SU-DHL-6 (cell line): Measurements from ENCODE around the gene VWC2.

ENCODE experiments used
- H2AFZ ChIP-seq: fragments of 200-600 bp; sonication (generic); 2 replicates; pipeline ENCODE4 v1.6.1; 2014; ENCODE audit warnings: low read depth, mild to moderate bottlenecking, moderate library complexity, mixed read lengths, antibody characterized with exemption, low read length; ENCODE audit not compliant: severe bottlenecking
- H3F3A ChIP-seq: fragments of 200-600 bp; shearing (Covaris generic); 2 replicates; pipeline ENCODE4 v1.6.0; 2016; ENCODE audit warnings: antibody characterized with exemption, mild to moderate bottlenecking; ENCODE audit not compliant: insufficient read depth
- H3K27ac ChIP-seq: fragments of 200-600 bp; sonication (generic); 2 replicates; pipeline ENCODE4 v1.5.1; 2016; ENCODE audit warnings: low read depth, mild to moderate bottlenecking, low read length, moderate library complexity, mixed read lengths
- H3K27me3 ChIP-seq: fragments of 200-600 bp; sonication (generic), shearing (Covaris generic); 2 replicates; pipeline ENCODE4 v1.6.0; 2014; ENCODE audit warnings: mild to moderate bottlenecking, low read length
- H3K36me3 ChIP-seq: fragments of 200-600 bp; sonication (generic); 2 replicates; pipeline ENCODE4 v1.6.1; 2014; ENCODE audit warnings: mild to moderate bottlenecking, low read length, mixed read lengths
- H3K4me2 ChIP-seq: fragments of 300-600, 200-600 bp; shearing (Covaris generic), sonication (generic); 2 replicates; pipeline ENCODE4 v1.6.0; 2014; ENCODE audit warnings: low read length, low read depth, mild to moderate bottlenecking; ENCODE audit not compliant: poor library complexity, severe bottlenecking
- H3K4me3 ChIP-seq: fragments of 200-600 bp; sonication (generic); 2 replicates; pipeline ENCODE4 v1.5.1; 2014; ENCODE audit warnings: antibody characterized with exemption, low read length, mild to moderate bottlenecking, mixed read lengths; ENCODE audit not compliant: insufficient read depth, poor library complexity, severe bottlenecking
- H3K79me2 ChIP-seq: fragments of 200-600 bp; sonication (generic); 2 replicates; pipeline ENCODE4 v1.6.1; 2014; ENCODE audit warnings: mild to moderate bottlenecking, low read length, moderate library complexity; ENCODE audit not compliant: insufficient read depth
- H3K9ac ChIP-seq: fragments of 200-600 bp; sonication (generic); 2 replicates; pipeline ENCODE4 v1.7.0; 2014; ENCODE audit warnings: mild to moderate bottlenecking, low read length
- H3K9me2 ChIP-seq: fragments of 200-600 bp; sonication (generic); replicated peaks from 2 replicates; pipeline ENCODE4 v1.6.1; 2014; ENCODE audit warnings: low read length; ENCODE audit not compliant: insufficient read depth
- H3K9me3 ChIP-seq: fragments of 200-600 bp; sonication (generic); 2 replicates; pipeline ENCODE4 v1.6.1; 2014; ENCODE audit warnings: low read length, mixed read lengths; ENCODE audit not compliant: insufficient read depth
- H4K20me1 ChIP-seq: fragments of 200-600 bp; sonication (generic); 2 replicates; pipeline ENCODE4 v1.6.1; 2014; ENCODE audit warnings: low read depth, mild to moderate bottlenecking, antibody characterized with exemption, low read length, moderate library complexity, mixed read lengths
- CTCF ChIP-seq: fragments of 200-600 bp; sonication (generic); IDR thresholded peaks from one replicate; pipeline ENCODE4 v1.5.1; 2017; ENCODE audit warnings: antibody characterized with exemption, mild to moderate bottlenecking, low read length, moderate library complexity; ENCODE audit not compliant: insufficient read depth, poor library complexity, severe bottlenecking
- EZH2phosphoT487 ChIP-seq: fragments of 200-600 bp; sonication (generic), shearing (Covaris generic); conservative IDR thresholded peaks from 2 replicates; pipeline ENCODE4 v1.6.1; 2018; ENCODE audit warnings: mild to moderate bottlenecking, antibody characterized with exemption, low read length, moderate library complexity, mixed read lengths

VWC2 gene

GRCh38 chr7:49822856-49823255 is 49.4 kb downstream of the VWC2 start:
- no peaks in the 10 kb centered on the region for H3F3A ChIP-seq
- 0 out of 2 replicates have a peak, but pooled peaks cover 4% of the 10 kb centered on the region for H3K27me3 ChIP-seq
- no peak overlapping the region for H3K27ac ChIP-seq

GRCh38 chr7:49823566-49823965 is 50.1 kb downstream of the VWC2 start:
- H4K20me1 ChIP-seq = no peaks in the 10 kb centered on the region
- no peak overlapping the region for H2AFZ ChIP-seq
- H3K4me2 ChIP-seq = no peak overlapping the region
- no peaks in the 10 kb centered on the region for H3K9me3 ChIP-seq
- H3K4me3 ChIP-seq = no peak overlapping the region
- no peaks in the 10 kb centered on the region for H3K9me2 ChIP-seq
- H3K27ac ChIP-seq = no peak overlapping the region
- TF ChIP-seq CTCF = no peak
- no peak for TF ChIP-seq EZH2phosphoT487
- no peak overlapping the region for H3K9ac ChIP-seq
- H3F3A ChIP-seq = no peaks in the 10 kb centered on the region
- H3K79me2 ChIP-seq = no peaks in the 10 kb centered on the region
- H3K27me3 ChIP-seq = 0 out of 2 replicates have a peak, but pooled peaks cover 4% of the 10 kb centered on the region
- H3K36me3 ChIP-seq = no peaks in the 10 kb centered on the region

More at GRCh38 chr7:49822856-49823255, 49.4 kb downstream of the VWC2 start:
- Histone ChIP-seq H3K9me3 (no peaks in the 10 kb centered on the region), H3K9me2 (no peaks in the 10 kb centered on the region), H3K4me3 (no peak overlapping the region), H3K4me2 (no peak overlapping the region), H2AFZ (no peak overlapping the region), H3K9ac (no peak overlapping the region), H3K79me2 (no peaks in the 10 kb centered on the region), H3K36me3 (no peaks in the 10 kb centered on the region), H4K20me1 (no peaks in the 10 kb centered on the region)
- TF ChIP-seq EZH2phosphoT487 (no peak), CTCF (no peak)

GRCh38 chr7:49839863-49840645 is 66.6 kb downstream of the VWC2 start:
- TF ChIP-seq CTCF (no peak), EZH2phosphoT487 (no peak)
- Histone ChIP-seq H3K36me3 (no peaks in the 10 kb centered on the region), H2AFZ (no peak overlapping the region), H3K4me3 (no peak overlapping the region), H3K9me2 (no peaks in the 10 kb centered on the region), H3K27ac (no peak overlapping the region), H3K9me3 (no peaks in the 10 kb centered on the region), H4K20me1 (no peaks in the 10 kb centered on the region), H3K4me2 (no peak overlapping the region), H3K79me2 (no peaks in the 10 kb centered on the region), H3F3A (no peaks in the 10 kb centered on the region), H3K9ac (no peak overlapping the region), H3K27me3 (no peaks in the 10 kb centered on the region)
